H9 (cell line): ENCODE results near the gene GALNT2. TPM values are rescaled to one million over a fixed set of nuclear protein-coding genes. Genes with fewer than 3 reads are reported as not detected.
A peak's percentile ranks its signal among the peaks of the same experiment; 100 is the strongest.

Experiments
- DNase-seq: peaks from one replicate; pipeline ENCODE4 v3.0.0-alpha.2; 2017
- H2AFZ ChIP-seq: one replicate; pipeline ENCODE4 v1.6.1; 2013; ENCODE audit warnings: mild to moderate bottlenecking, low read length, control low read depth, moderate library complexity
- H2AK5ac ChIP-seq: 2 replicates; pipeline ENCODE4 v1.6.1; 2013; ENCODE audit warnings: low read length, control low read depth, mixed read lengths; ENCODE audit not compliant: insufficient read length
- H2BK120ac ChIP-seq: one replicate; pipeline ENCODE4 v1.6.1; 2013; ENCODE audit warnings: low read depth, mild to moderate bottlenecking, low read length, control low read depth, inconsistent platforms; ENCODE audit not compliant: poor library complexity, severe bottlenecking
- H2BK12ac ChIP-seq: 2 replicates; pipeline ENCODE4 v1.6.1; 2013; ENCODE audit warnings: low read length, control low read depth, mixed read lengths, low read depth; ENCODE audit not compliant: insufficient read length
- H2BK15ac ChIP-seq: 2 replicates; pipeline ENCODE4 v1.6.1; 2013; ENCODE audit warnings: low read depth, low read length, control low read depth
- H2BK20ac ChIP-seq: one replicate; pipeline ENCODE4 v1.6.1; 2013; ENCODE audit warnings: low read depth, mild to moderate bottlenecking, low read length, control low read depth, inconsistent platforms; ENCODE audit not compliant: poor library complexity, severe bottlenecking
- H2BK5ac ChIP-seq: 2 replicates; pipeline ENCODE4 v1.6.1; 2013; ENCODE audit warnings: low read length, control low read depth, mixed read lengths; ENCODE audit not compliant: insufficient read length
- H3K14ac ChIP-seq: 2 replicates; pipeline ENCODE4 v1.6.1; 2013; ENCODE audit warnings: low read length, control low read depth; ENCODE audit not compliant: insufficient read depth
- H3K18ac ChIP-seq: 2 replicates; pipeline ENCODE4 v1.6.1; 2013; ENCODE audit warnings: low read depth, mild to moderate bottlenecking, mixed read lengths, low read length, control low read depth; ENCODE audit not compliant: insufficient read length
- H3K23ac ChIP-seq: 2 replicates; pipeline ENCODE4 v1.6.1; 2013; ENCODE audit warnings: low read length, control low read depth, mixed read lengths, low read depth; ENCODE audit not compliant: insufficient read length
- H3K23me2 ChIP-seq: 2 replicates; pipeline ENCODE4 v1.6.1; 2013; ENCODE audit warnings: low read depth, mild to moderate bottlenecking, mixed read lengths, low read length, control low read depth; ENCODE audit not compliant: insufficient read length, poor library complexity, severe bottlenecking
- H3K27ac ChIP-seq: 2 replicates; pipeline ENCODE4 v1.5.1; 2013; ENCODE audit warnings: low read length, control low read depth, mixed read lengths, low read depth; ENCODE audit not compliant: insufficient read length
- H3K27me3 ChIP-seq: 2 replicates; pipeline ENCODE4 v1.6.1; 2013; ENCODE audit warnings: low read length, control low read depth, inconsistent platforms; ENCODE audit not compliant: insufficient read depth
- H3K4ac ChIP-seq: 2 replicates; pipeline ENCODE4 v1.6.1; 2013; ENCODE audit warnings: low read depth, mild to moderate bottlenecking, control low read depth, inconsistent platforms, low read length, moderate library complexity
- H3K4me1 ChIP-seq: 2 replicates; pipeline ENCODE4 v1.6.1; 2013; ENCODE audit warnings: low read length, control low read depth, inconsistent platforms; ENCODE audit not compliant: insufficient read depth
- H3K4me2 ChIP-seq: 2 replicates; pipeline ENCODE4 v1.6.1; 2013; ENCODE audit warnings: low read length, control low read depth, mixed read lengths; ENCODE audit not compliant: insufficient read length, insufficient read depth
- H3K56ac ChIP-seq: 2 replicates; pipeline ENCODE4 v1.6.1; 2013; ENCODE audit warnings: low read depth, mild to moderate bottlenecking, mixed read lengths, low read length, control low read depth; ENCODE audit not compliant: insufficient read length
- H3K79me1 ChIP-seq: 2 replicates; pipeline ENCODE4 v1.6.1; 2013; ENCODE audit warnings: low read depth, mild to moderate bottlenecking, moderate library complexity, low read length, control low read depth, inconsistent platforms; ENCODE audit not compliant: insufficient read depth, poor library complexity, severe bottlenecking
- H3K79me2 ChIP-seq: 2 replicates; pipeline ENCODE4 v1.6.1; 2013; ENCODE audit warnings: low read length, control low read depth, inconsistent platforms; ENCODE audit not compliant: insufficient read depth
- H3K9ac ChIP-seq: 2 replicates; pipeline ENCODE4 v1.6.1; 2013; ENCODE audit warnings: low read length, control low read depth, mixed read lengths; ENCODE audit not compliant: insufficient read length; ENCODE audit errors: extremely low read depth
- H3K9me3 ChIP-seq: one replicate; pipeline ENCODE4 v1.6.1; 2013; ENCODE audit warnings: low read depth, low read length, inconsistent platforms; ENCODE audit not compliant: control insufficient read depth
- H3T11ph ChIP-seq: one replicate; pipeline ENCODE4 v1.6.1; 2013; ENCODE audit warnings: mild to moderate bottlenecking, low read length, control low read depth, inconsistent platforms
- H4K20me1 ChIP-seq: one replicate; pipeline ENCODE4 v1.6.1; 2013; ENCODE audit not compliant: control insufficient read depth, insufficient read length, insufficient read depth
- H4K5ac ChIP-seq: 2 replicates; pipeline ENCODE4 v1.6.1; 2013; ENCODE audit warnings: low read depth, mild to moderate bottlenecking, mixed read lengths, low read length, control low read depth; ENCODE audit not compliant: insufficient read length
- H4K8ac ChIP-seq: replicated peaks from 2 replicates; pipeline ENCODE4 v1.6.1; 2013; ENCODE audit warnings: low read length, control low read depth, mixed read lengths, low read depth; ENCODE audit not compliant: insufficient read length
- H4K91ac ChIP-seq: 2 replicates; pipeline ENCODE4 v1.6.1; 2013; ENCODE audit warnings: low read depth, mild to moderate bottlenecking, moderate library complexity, mixed read lengths, low read length, control low read depth; ENCODE audit not compliant: insufficient read length
- H3K27ac Mint-ChIP-seq, 3 experiments: 2 replicates in 2 of 3; 3 replicates in 1 of 3; pipeline ENCODE4 v1.8.0; 2020 to 2021; ENCODE audit warnings: mixed read lengths in 3 of 3, mild to moderate bottlenecking in 1 of 3, moderate library complexity in 1 of 3
- H3K27me3 Mint-ChIP-seq: 2 replicates; pipeline ENCODE4 v1.8.0; 2021; ENCODE audit warnings: low read depth, mild to moderate bottlenecking, moderate library complexity, mixed read lengths
- H3K36me3 Mint-ChIP-seq, 3 experiments: 2 replicates in 2 of 3; 3 replicates in 1 of 3; pipeline ENCODE4 v1.8.0; 2020 to 2021; ENCODE audit warnings: low read depth in 3 of 3, mixed read lengths in 3 of 3; ENCODE audit not compliant: insufficient read depth in 1 of 3
- H3K4me1 Mint-ChIP-seq, 2 experiments: 2 replicates each; pipeline ENCODE4 v1.8.0; 2020; ENCODE audit warnings: mixed read lengths in 2 of 2
- H3K4me3 Mint-ChIP-seq, 2 experiments: 2 replicates in 1 of 2; 3 replicates in 1 of 2; pipeline ENCODE4 v1.8.0; 2020 to 2021; ENCODE audit warnings: mild to moderate bottlenecking in 2 of 2, mixed read lengths in 2 of 2, moderate library complexity in 1 of 2
- H3K9me3 Mint-ChIP-seq, 2 experiments: 2 replicates in 1 of 2; 3 replicates in 1 of 2; pipeline ENCODE4 v1.8.0; 2020; ENCODE audit warnings: mild to moderate bottlenecking in 2 of 2, mixed read lengths in 2 of 2, moderate library complexity in 1 of 2
- CTCF ChIP-seq: fragments of 200-600 bp; sonication (generic); conservative IDR thresholded peaks from 3 replicates; pipeline ENCODE4 v1.8.0; 2021; ENCODE audit warnings: antibody characterized with exemption, mild to moderate bottlenecking
- WGBS: extraction: QIAGEN DNeasy Blood & Tissue Kit; methylation state at CpG from one replicate; pipeline ENCODE4 v1.1.7; 2013; ENCODE audit warnings: missing lambda C conversion rate, low lambda C conversion rate, mixed read lengths; ENCODE audit not compliant: insufficient read length; ENCODE audit errors: extremely low coverage; 5-methylcytosine and 5-hydroxymethylcytosine counted together
- total RNA-seq: library from RNA; stranded (reverse); gene quantifications from 2 replicates; pipeline ENCODE4 v1.2.1, GENCODE V29; 2021

Gene GALNT2
- total RNA-seq, 1 experiment from 2014 or later = 57.6 TPM

- H3K79me1 ChIP-seq = no peaks in the 10 kb centered on the region
- H3K9me3 Mint-ChIP-seq = no peaks in the 10 kb centered on the region
- WGBS = no CpG with 5 or more reads among the region's 4 CpGs
Observed at GRCh38 chr1:230306169-230306568, 239.1 kb downstream of the GALNT2 start.

More at GRCh38 chr1:230306169-230306568, 239.1 kb downstream of the GALNT2 start:
- no peaks in the 10 kb centered on the region for H3K4me1 ChIP-seq
- Mint-ChIP-seq H3K27me3 (no peaks in the 10 kb centered on the region), H3K27ac (peak overlapping the region in 1 of 3 experiments; percentile 12; a peak in 1 of 7 replicates), H3K4me1 (peaks cover 10 to 12% of the 10 kb centered on the region in 2 experiments), H3K4me3 (no peak overlapping the region; a peak in 1 of 5 replicates), H3K36me3 (no peaks in the 10 kb centered on the region; a peak in 1 of 7 replicates)
- no peak overlapping the region for H3K9ac ChIP-seq
- no peak overlapping the region for H2BK12ac ChIP-seq
- no peak overlapping the region for H4K5ac ChIP-seq
- H4K20me1 ChIP-seq = no peaks in the 10 kb centered on the region
- DNase-seq = no peak
- H2BK120ac ChIP-seq = no peak overlapping the region
- H3K18ac ChIP-seq = no peak overlapping the region
- H3K23ac ChIP-seq = no peak overlapping the region
- no peak overlapping the region for H2AFZ ChIP-seq
- no peaks in the 10 kb centered on the region for H3K79me2 ChIP-seq
- H3K4me2 ChIP-seq = no peak overlapping the region
- no peak overlapping the region for H4K91ac ChIP-seq
- H3K27ac ChIP-seq = no peak overlapping the region
- peaks cover 3% of the 10 kb centered on the region for H3K23me2 ChIP-seq
- TF ChIP-seq CTCF = no peak
- no peaks in the 10 kb centered on the region for H3K9me3 ChIP-seq
- H4K8ac ChIP-seq = no peak overlapping the region
- no peak overlapping the region for H3K14ac ChIP-seq
- H2BK5ac ChIP-seq = no peak overlapping the region
- no peak overlapping the region for H2AK5ac ChIP-seq
- H2BK20ac ChIP-seq = no peak overlapping the region
- H2BK15ac ChIP-seq = no peak overlapping the region
- H3K56ac ChIP-seq = no peak overlapping the region
- no peak overlapping the region for H3T11ph ChIP-seq
- H3K27me3 ChIP-seq = no peaks in the 10 kb centered on the region
- H3K4ac ChIP-seq = no peak overlapping the region
